ENCODE results near the gene SH2D4B. TPM values are rescaled to one million over a fixed set of nuclear protein-coding genes. Genes with fewer than 3 reads are reported as not detected.

The SH2D4B gene
- total and polyA plus RNA-seq, 10 of the 15 experiments (the other 5 are each of a cell fraction or from before 2014, with no cell fraction given) = 0.04 to 0.21 (median 0.13) TPM; not detected in 5

DNA sequence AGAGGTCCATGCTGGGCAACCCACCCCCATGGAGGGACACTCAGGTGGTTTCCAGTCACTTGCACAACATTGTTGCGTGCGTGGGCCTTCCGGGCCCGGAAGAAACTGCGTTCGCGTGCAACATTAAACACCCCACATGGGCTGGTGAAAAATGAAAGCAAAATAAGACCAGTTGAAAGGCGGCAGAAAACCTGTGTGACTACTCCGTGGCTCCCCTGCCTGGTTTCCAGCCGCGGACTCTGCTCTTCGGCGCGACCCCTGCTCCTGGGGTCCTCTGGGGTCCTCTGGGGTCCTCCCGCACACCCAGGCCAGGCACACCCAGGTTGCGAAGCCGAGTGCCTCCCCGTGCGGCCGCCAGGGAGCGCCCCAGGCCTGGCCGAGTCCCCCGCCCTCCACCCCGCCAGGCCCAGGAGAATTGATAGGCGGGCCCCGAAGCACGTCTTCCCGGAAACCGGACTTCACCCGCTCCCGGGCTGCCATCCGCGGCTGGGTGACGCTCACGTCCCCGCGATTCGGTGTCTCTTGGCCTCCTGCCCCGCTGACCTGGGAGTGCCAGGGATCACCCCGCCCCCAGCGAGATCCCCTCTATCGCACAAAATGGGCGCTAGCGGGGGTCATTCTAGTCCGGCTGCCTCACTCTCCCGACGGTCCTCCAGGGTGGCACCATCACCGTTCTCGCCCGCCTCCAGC, 1.9 kb upstream of the SH2D4B start (continued):
- TF ChIP-seq, protein P1, sequence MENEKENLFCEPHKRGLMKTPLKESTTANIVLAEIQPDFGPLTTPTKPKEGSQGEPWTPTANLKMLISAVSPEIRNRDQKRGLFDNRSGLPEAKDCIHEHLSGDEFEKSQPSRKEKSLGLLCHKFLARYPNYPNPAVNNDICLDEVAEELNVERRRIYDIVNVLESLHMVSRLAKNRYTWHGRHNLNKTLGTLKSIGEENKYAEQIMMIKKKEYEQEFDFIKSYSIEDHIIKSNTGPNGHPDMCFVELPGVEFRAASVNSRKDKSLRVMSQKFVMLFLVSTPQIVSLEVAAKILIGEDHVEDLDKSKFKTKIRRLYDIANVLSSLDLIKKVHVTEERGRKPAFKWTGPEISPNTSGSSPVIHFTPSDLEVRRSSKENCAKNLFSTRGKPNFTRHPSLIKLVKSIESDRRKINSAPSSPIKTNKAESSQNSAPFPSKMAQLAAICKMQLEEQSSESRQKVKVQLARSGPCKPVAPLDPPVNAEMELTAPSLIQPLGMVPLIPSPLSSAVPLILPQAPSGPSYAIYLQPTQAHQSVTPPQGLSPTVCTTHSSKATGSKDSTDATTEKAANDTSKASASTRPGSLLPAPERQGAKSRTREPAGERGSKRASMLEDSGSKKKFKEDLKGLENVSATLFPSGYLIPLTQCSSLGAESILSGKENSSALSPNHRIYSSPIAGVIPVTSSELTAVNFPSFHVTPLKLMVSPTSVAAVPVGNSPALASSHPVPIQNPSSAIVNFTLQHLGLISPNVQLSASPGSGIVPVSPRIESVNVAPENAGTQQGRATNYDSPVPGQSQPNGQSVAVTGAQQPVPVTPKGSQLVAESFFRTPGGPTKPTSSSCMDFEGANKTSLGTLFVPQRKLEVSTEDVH (IDR thresholded peaks at IDR 0.05; ENCODE audit: low read depth, partially characterized antibody) = no peak
- no peak for TF ChIP-seq HDGF (IDR thresholded peaks at IDR 0.05)
- no peak for TF ChIP-seq CHD4 (IDR thresholded peaks at IDR 0.05)
- TF ChIP-seq RBBP5 (conservative IDR thresholded peaks at IDR 0.05) = no peak
- no peak for TF ChIP-seq KLF5 (IDR thresholded peaks at IDR 0.05; ENCODE audit: partially characterized antibody)
- TF ChIP-seq NBN (IDR thresholded peaks at IDR 0.05) = 0 out of 2 replicates have a peak, but pooled peaks have one; percentile 23
- TF ChIP-seq, protein P2, sequence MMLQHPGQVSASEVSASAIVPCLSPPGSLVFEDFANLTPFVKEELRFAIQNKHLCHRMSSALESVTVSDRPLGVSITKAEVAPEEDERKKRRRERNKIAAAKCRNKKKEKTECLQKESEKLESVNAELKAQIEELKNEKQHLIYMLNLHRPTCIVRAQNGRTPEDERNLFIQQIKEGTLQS (IDR thresholded peaks at IDR 0.05; ENCODE audit: borderline replicate concordance, extremely low read depth, low read depth, low read length) = no peak
- TF ChIP-seq EED (IDR thresholded peaks at IDR 0.05; ENCODE audit: low read depth) = 0 out of 2 replicates have a peak, but pooled peaks have one; percentile 44
- TF ChIP-seq, protein P3, sequence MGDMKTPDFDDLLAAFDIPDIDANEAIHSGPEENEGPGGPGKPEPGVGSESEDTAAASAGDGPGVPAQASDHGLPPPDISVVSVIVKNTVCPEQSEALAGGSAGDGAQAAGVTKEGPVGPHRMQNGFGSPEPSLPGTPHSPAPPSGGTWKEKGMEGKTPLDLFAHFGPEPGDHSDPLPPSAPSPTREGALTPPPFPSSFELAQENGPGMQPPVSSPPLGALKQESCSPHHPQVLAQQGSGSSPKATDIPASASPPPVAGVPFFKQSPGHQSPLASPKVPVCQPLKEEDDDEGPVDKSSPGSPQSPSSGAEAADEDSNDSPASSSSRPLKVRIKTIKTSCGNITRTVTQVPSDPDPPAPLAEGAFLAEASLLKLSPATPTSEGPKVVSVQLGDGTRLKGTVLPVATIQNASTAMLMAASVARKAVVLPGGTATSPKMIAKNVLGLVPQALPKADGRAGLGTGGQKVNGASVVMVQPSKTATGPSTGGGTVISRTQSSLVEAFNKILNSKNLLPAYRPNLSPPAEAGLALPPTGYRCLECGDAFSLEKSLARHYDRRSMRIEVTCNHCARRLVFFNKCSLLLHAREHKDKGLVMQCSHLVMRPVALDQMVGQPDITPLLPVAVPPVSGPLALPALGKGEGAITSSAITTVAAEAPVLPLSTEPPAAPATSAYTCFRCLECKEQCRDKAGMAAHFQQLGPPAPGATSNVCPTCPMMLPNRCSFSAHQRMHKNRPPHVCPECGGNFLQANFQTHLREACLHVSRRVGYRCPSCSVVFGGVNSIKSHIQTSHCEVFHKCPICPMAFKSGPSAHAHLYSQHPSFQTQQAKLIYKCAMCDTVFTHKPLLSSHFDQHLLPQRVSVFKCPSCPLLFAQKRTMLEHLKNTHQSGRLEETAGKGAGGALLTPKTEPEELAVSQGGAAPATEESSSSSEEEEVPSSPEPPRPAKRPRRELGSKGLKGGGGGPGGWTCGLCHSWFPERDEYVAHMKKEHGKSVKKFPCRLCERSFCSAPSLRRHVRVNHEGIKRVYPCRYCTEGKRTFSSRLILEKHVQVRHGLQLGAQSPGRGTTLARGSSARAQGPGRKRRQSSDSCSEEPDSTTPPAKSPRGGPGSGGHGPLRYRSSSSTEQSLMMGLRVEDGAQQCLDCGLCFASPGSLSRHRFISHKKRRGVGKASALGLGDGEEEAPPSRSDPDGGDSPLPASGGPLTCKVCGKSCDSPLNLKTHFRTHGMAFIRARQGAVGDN (IDR thresholded peaks at IDR 0.05) = peak; percentile 71
- no peak for TF ChIP-seq BMI1 (IDR thresholded peaks at IDR 0.05; ENCODE audit: borderline replicate concordance)
- TF ChIP-seq LARP7 (IDR thresholded peaks at IDR 0.05) = no peak
- TF ChIP-seq, protein P4, sequence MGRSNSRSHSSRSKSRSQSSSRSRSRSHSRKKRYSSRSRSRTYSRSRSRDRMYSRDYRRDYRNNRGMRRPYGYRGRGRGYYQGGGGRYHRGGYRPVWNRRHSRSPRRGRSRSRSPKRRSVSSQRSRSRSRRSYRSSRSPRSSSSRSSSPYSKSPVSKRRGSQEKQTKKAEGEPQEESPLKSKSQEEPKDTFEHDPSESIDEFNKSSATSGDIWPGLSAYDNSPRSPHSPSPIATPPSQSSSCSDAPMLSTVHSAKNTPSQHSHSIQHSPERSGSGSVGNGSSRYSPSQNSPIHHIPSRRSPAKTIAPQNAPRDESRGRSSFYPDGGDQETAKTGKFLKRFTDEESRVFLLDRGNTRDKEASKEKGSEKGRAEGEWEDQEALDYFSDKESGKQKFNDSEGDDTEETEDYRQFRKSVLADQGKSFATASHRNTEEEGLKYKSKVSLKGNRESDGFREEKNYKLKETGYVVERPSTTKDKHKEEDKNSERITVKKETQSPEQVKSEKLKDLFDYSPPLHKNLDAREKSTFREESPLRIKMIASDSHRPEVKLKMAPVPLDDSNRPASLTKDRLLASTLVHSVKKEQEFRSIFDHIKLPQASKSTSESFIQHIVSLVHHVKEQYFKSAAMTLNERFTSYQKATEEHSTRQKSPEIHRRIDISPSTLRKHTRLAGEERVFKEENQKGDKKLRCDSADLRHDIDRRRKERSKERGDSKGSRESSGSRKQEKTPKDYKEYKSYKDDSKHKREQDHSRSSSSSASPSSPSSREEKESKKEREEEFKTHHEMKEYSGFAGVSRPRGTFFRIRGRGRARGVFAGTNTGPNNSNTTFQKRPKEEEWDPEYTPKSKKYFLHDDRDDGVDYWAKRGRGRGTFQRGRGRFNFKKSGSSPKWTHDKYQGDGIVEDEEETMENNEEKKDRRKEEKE (IDR thresholded peaks at IDR 0.05) = no peak
- peak; percentile 33; the same call in 1 of the 2 replicates for TF ChIP-seq ZBED1 (IDR thresholded peaks at IDR 0.05; ENCODE audit: borderline replicate concordance)
- TF ChIP-seq MXI1 (IDR thresholded peaks at IDR 0.05; ENCODE audit: low read depth, low read length) = no peak; the same call in 1 of the 2 replicates
- TF ChIP-seq, protein P5, sequence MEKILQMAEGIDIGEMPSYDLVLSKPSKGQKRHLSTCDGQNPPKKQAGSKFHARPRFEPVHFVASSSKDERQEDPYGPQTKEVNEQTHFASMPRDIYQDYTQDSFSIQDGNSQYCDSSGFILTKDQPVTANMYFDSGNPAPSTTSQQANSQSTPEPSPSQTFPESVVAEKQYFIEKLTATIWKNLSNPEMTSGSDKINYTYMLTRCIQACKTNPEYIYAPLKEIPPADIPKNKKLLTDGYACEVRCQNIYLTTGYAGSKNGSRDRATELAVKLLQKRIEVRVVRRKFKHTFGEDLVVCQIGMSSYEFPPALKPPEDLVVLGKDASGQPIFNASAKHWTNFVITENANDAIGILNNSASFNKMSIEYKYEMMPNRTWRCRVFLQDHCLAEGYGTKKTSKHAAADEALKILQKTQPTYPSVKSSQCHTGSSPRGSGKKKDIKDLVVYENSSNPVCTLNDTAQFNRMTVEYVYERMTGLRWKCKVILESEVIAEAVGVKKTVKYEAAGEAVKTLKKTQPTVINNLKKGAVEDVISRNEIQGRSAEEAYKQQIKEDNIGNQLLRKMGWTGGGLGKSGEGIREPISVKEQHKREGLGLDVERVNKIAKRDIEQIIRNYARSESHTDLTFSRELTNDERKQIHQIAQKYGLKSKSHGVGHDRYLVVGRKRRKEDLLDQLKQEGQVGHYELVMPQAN (conservative IDR thresholded peaks at IDR 0.05) = 0 out of 2 replicates have a peak, but pooled peaks have one; percentile 30
- no peak for TF ChIP-seq STAT3 (IDR thresholded peaks at IDR 0.05; ENCODE audit: low read depth, low read length)
- no peak for TF ChIP-seq CBX3 (IDR thresholded peaks at IDR 0.05; ENCODE audit: borderline replicate concordance, low read depth)
- TF ChIP-seq TCF3 (IDR thresholded peaks at IDR 0.05; ENCODE audit: borderline replicate concordance, insufficient read depth, low read depth, low read length) = peak; percentile 47; the same call in 1 of the 2 replicates
